ENCODE data around the gene APP.

DNA sequence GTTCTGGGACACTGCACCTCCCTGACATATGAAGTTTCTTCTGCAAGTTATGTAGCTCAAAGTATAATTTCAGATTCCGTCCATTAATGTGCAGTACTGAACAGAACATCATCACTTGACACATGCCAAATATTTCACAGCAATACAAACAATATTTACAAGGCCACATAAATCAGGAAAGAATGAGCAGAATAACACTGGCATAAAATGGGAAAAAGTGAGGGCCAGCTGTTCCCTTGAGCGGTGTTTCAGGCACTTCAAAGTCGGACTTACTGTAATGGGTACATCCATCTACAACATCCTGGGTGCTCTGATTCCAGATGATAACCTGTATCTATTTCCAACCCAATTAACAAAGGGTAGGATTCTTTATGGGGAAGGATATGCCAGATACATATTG lies 217.4 kb downstream of the APP start:
- TF ChIP-seq CTCF (conservative IDR thresholded peaks at IDR 0.05; ENCODE audit: low read depth, low read length) (no peak), EZH2 (IDR thresholded peaks at IDR 0.05; ENCODE audit: borderline replicate concordance, low read depth, low read length, poor library complexity, severe bottlenecking) (no peak)

Data from A673 (cell line).